GM18499 (cell line): ENCODE measurements around the gene GABBR2.

Experiments
- ATAC-seq: cut with Tn5 transposase; IDR thresholded peaks from one replicate; pipeline ENCODE4 v1.9.1; 2021; ENCODE audit warnings: moderate number of reproducible peaks; ENCODE audit not compliant: insufficient read depth, unreplicated experiment

Gene GABBR2

DNA sequence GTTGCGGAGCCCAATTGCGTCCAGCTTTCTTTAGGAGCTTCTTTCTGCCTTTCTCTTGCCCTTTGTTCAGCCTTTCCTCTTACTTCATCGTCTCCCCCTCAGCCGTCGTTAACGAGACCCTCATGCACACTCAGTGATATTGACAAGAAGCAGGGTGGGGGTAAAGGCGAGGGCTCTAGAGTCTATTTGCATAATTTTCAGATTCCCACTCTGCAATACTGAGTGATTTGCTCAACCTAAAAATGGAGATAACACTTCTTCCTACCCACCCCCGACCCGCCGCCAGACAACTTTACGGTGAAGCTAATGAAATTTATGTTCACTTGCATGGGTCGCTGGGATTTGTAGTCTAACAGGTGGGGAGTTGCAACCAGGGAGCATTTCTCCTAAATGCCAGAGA lies 452.0 kb downstream of the GABBR2 start:
- no peak for ATAC-seq

DNA sequence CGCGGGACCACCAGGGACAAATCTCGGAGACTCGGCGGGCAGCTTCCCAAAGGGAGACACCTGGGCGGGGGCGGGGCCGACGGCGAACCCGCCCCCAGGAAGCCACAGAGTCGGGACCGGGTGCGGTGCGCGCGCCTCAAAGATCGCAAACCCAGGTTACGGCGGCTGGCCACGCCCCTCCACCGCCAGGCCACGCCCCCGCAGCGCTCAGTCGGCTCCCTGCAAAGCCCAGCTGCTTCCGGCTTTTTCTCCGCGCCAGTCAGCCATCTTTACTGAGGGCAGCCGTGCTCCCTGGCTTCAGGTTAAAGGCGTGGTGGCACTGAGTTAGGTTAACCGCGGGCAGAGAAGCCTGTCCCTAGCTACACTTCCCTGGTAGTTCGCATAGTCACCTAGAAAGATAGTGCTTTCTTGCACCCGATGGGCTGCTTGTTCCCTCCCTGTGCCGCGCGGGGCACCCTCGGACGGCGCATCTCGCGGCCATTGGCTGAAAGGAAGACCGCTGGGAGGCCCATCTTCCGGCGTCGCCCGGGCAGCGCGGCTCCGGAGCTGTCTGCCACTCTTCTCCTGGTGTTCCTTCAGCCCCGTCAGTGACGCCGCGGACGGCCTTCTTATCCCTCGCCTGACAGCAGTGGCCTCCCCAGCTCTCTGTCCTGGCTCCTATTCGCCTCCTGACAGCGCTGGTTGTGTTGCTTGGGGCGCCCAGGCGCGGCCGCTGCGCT lies 453.0 kb downstream of the GABBR2 start, which contains the start of gene TBC1D2:
TSS of gene TBC1D2 (minus strand) at position 72 of the 719 bp plus-strand sequence. CDS start 108 bp downstream, outside the sequence.
- ATAC-seq: peak; percentile 69

DNA sequence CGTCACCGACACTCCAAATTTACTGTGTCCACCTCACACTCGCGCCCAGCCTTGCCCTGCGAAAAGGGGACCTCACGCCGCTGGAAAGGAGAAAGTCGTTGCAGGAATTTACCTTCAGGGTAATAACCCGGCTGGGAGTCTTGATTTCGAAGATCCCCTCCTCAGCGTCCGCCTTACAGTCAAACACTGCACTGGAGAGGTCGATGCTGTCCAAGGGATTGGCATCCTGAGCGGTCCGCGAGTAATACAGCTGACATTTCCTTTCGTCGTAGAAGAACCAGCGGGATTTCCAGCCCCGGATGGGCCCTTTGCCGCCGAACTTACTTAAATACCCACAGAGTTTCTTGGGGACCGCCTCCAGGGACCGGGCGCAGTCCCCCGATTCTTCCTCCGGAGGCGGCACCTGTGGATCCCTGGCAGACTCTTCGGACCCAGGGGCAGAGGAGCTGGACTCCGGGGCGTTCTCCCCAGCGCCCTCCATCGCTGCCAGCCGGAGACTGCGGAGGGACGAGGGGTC lies 453.6 kb downstream of the GABBR2 start:
- peak; percentile 2 for ATAC-seq

DNA sequence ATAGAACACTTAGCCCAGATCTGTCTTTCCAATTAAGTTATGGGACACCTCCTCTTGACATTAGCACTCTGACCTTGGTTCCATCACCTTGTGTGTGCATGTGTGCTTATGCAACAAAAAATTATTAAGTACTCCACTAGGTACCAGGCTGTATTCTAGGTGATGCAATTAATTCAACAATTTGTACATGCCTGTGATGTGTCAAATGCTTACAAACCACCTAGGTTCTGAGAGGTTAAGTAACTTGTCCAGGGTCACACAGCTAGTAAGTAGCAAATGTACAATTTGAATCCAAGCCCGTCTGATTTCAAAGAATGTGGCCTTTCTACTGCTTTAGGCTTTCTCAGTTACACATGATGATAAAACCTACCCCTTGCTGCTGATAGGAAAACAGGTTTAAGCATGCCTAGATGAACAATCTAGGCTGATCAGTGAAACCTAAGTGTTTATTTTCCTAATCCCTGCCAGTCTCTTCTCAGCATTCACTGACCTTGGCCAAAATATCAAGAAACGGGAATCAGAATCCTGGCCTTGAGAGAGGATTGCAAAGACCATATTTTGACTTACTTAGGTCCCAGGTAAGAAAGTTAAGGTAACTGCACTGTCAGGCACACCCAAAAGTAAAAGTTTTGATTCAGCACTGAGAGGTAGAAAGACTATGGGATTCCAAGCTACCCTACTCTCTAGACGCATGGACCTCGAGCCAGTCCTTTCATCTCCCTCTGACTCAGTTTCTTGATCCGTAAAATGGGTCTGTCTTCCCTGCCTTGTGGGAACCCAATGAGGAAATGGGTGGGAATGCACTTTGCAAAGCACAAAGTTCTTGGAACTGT lies 454.3 kb downstream of the GABBR2 start:
- ATAC-seq: no peak

DNA sequence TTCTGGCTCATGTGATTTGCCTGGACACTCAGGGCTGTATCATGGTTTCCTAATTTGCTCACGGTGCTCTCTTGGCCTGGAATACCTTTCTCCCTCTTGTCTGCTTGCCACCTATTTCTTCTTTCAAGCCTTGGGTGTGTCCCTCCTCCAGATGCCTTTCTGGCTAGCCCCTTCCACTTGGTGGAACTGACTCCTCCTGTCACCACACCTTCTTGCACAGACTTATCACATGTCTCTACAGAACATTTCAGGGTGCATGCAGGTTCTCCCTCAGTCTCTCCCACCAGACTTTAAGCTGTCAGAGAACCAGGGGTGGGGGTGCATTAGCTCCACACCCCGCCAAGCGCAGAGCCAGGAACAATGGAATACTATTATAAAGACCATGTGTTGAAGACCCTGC lies 455.2 kb downstream of the GABBR2 start:
- ATAC-seq: no peak

DNA sequence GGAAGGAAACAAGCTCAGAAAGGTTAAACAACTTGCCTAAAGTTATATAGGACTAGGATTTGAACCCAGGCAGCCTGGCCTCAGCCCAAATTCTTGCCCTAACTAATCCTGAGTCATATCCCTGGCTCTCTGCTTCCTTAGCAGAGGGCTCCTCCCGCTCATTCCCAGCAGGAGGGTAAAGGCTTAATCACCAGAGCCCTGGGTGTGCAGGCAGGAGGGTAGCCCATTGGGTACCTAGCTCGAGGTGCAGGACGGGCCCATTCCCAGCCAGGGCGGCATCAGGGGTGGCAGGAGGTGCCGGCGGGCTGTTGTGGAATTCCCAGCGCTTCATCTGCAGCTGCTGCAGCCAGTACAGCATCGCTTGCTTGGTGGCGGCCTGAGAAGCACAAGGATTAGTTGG lies 457.2 kb downstream of the GABBR2 start:
- no peak for ATAC-seq

DNA sequence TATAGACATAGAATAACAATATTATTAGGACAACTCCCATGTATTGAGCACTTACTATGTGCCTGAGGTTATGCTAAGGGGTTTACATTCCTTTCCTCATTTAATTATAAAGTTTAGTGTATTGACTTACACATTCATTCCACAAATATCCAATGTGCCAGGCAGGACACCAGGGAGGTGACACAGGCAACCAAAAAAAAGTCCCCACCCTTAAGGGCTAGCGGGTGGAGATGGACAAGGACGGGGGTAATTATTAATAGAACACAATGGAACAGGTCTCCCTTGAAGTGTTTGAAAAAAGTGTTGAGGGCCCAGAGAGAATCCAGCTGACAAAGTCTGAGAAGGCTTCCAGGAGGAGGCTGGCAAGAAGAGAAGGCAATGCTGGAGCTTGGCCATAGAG lies 459.0 kb downstream of the GABBR2 start:
- no peak for ATAC-seq

DNA sequence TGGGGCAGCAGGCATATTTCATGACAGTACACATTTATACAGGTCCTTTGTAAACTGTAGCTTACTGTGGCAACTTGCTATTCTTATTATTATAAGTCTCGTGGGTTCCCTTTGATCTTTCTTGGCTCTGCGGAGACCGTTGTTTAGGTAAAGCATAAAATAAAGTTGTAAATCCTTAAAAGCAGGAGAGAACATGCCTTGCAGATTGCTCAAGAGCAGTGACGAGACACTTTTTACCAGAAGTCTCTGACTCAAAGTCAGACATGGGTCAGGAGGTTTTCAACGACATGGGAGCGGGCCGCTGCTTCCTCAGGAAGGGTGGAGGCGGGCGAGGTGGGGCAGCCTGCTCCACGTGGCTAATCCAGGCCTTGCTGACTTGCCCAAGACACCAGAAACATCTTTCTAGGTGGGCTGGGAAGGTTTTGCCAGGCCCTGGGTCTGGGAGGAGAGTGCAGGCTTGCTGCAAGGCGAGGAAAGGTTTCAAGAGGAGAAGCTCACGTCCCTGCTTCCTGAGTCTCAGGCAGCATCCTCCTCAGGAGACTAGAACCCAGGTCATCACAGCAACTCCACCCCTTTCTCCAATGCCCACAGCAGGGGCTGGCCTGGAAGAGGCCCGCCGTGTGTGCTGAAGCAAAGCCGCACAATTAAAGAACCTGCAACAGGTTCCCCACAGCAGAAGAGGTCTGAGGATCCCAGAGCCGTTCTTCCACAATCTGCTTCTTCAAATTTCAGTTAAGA lies 459.8 kb downstream of the GABBR2 start:
- ATAC-seq: no peak

DNA sequence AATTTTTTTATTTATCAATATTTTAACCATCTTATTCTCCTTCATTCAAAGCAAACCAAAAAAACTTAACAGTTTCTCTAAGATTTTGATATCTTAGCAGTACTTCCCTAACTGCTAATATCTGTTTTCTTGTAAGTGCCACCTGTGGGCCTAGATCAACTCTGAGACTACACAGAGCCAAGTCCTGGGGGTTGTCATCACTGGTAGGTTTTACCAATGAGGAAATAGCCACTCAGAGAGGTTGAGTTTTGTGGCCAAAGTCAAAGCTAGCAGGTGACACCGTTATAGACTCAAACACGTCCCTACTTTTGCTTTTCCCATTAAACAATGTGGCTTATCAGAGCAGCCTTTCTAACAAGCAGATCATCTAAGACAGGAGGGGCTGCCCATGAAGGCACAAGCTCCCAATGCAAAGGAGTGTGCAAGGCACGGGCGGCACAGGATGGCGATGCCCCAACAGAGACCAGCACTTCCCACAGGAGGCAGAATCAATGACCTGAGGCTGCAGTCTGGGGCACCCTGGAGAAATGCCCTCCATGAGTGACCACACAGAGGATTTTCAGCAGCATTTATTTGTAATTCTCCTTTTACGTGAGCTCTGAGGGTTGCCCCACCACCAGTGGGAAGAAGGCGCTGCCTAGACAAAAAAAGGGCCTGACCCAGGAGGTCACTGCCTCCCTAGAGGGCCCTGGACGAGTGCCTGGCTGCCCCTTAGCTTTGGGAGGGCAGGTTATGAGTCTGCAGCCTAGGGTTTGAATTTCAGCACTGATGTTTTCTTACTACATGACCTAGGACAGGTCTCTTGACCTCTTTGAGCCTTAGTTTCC lies 460.7 kb downstream of the GABBR2 start:
- ATAC-seq: no peak

DNA sequence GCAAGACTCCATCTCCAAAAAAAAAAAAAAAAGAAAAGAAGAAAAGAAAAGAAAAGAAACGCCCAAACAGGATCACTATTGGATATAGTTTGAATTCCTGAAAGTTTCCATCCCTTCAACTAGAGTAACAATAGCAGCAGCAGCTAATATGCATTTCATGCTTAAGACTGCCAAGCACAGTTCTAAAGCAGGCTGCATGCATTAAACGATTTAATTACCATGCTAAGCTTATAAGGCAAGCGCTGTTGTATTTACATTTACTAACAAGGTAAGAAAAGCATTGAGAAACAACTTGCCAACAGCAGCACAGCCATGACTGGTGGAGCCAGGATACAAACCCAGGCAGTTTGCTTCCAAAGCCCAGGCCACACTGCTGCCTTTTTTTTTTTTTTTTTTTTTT lies 466.3 kb downstream of the GABBR2 start:
- no peak for ATAC-seq

DNA sequence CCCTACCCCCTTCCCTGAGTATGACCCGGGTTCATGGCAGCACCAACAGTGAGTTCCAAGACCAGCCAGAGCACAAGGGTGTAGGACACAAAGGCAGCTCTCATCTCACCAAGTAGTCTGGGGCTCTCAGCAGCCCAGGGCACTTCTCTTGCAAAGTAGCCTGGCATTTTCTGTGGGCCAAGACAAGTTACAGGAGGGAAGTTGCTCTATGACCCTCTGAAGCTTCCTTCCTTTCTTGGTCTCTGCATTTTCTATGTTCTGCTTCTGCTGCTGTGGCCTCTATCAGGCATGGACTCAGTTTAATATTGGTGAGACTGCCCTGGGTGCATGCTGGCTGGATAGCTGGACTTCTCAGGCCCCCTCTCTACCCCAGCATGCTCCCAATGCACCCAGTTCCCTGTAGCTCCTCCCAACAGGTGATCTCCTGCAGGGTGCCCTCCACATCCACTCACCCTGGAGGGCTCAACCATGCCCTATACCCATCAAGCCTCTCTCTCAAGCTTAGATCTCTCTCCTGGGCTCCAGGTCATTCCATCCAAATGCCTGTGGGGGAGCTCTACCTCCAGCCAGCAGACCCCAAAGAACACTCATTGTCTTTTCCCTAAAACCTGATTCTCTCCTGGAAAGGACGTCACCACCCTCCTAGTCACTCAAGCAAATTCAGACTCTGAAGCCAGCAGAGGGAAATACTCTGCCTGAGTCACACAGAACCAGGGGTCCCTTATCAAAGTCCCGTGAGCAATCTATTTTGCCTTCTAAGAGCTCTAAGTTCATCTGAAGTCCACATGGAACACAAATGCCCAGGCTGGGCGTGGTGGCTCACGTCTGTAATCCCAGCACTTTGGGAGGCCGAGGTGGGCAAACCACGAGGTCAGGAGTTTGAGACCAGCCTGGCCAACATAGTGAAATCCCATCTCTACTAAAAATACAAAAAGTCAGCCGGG lies 467.1 kb downstream of the GABBR2 start:
- no peak for ATAC-seq

DNA sequence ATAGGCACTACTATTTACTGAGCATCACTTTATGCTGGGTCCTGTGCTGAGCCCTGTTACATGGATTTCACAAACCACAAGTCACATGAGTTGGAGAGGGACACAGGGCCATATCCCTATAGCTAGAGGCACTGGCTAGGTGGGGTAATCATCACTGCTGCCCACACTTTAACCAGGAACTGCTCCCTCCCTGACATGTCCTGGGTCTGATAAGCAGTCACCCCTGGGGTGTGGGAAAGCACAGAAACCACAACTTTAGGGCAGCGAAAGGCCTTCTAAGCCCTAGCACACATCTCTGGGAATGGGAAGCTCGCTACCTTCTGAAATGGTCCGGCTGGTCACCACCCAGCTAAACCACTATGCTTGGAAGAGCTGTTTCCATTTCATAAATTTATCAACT lies 468.3 kb downstream of the GABBR2 start:
- no peak for ATAC-seq
